Naive thymus-derived CD4-positive, alpha-beta T cell (primary cell): ENCODE data around the gene PLCG1. TPM values are rescaled to one million over a fixed set of nuclear protein-coding genes. Genes with fewer than 3 reads are reported as not detected.
A peak's percentile ranks its signal among the peaks of the same experiment; 100 is the strongest.
"Not testable (repeated sequence)": the region's sequence is repeated elsewhere in the genome, so short reads cannot be mapped to it uniquely, and the experiment has no call there.

Experiments
- ATAC-seq: fragments of 150-1000 bp; cut with Tn5 transposase; 2 replicates; pipeline ENCODE4 v1.10.0; 2021; ENCODE audit warnings: mild to moderate bottlenecking, moderate library complexity
- CTCF ChIA-PET: fragments of 350-600 bp; sonication (Branson Sonifier 250); formaldehyde crosslinking; loops from one replicate; lab custom pipeline; 2021; ENCODE audit warnings: antibody characterized with exemption; lab: Charles Lee
- POLR2A ChIA-PET: fragments of 350-600 bp; sonication (Branson Sonifier 250); formaldehyde crosslinking; loops from one replicate; lab custom pipeline; 2021; ENCODE audit warnings: antibody characterized with exemption, inconsistent platforms; lab: Charles Lee
- DNase-seq, 9 donors: peaks; one replicate each; pipeline versions ENCODE4 v3.0.0 to v3.0.0-alpha.2; 2020 to 2022; ENCODE audit warnings: mixed read lengths in 1 of 9
- H3K27ac ChIP-seq: one replicate; pipeline ENCODE4 v1.7.0; 2013; ENCODE audit warnings: mild to moderate bottlenecking, low read depth, low read length, moderate library complexity
- H3K27me3 ChIP-seq, 2 donors: one replicate each; pipeline ENCODE4 v1.7.0; 2013; ENCODE audit warnings: low read length in 2 of 2, mild to moderate bottlenecking in 2 of 2, moderate library complexity in 2 of 2; ENCODE audit not compliant: control insufficient read depth in 2 of 2, insufficient read depth in 2 of 2
- H3K36me3 ChIP-seq, 3 experiments: 1 replicate in 2 of 3; 2 replicates in 1 of 3; pipeline ENCODE4 v1.7.0; 2013; ENCODE audit warnings: low read length in 3 of 3, mild to moderate bottlenecking in 3 of 3, moderate library complexity in 1 of 3; ENCODE audit not compliant: insufficient read depth in 3 of 3, control insufficient read depth in 2 of 3
- H3K4me1 ChIP-seq, 2 donors: one replicate each; pipeline ENCODE4 v1.7.0; 2013; ENCODE audit warnings: low read length in 2 of 2, mild to moderate bottlenecking in 2 of 2, moderate library complexity in 1 of 2; ENCODE audit not compliant: control insufficient read depth in 2 of 2, insufficient read depth in 2 of 2
- H3K4me3 ChIP-seq: 2 replicates; pipeline ENCODE4 v1.7.0; 2013; ENCODE audit warnings: mild to moderate bottlenecking, low read length
- H3K9me3 ChIP-seq, 3 experiments: 1 replicate in 2 of 3; 2 replicates in 1 of 3; pipeline ENCODE4 v1.7.0; 2013; ENCODE audit warnings: low read length in 3 of 3; ENCODE audit not compliant: control insufficient read depth in 2 of 3
- H3K27ac Mint-ChIP-seq, 9 donors: one replicate each; pipeline ENCODE4 v1.8.0; 2020 to 2022; ENCODE audit warnings: mixed read lengths in 9 of 9, mild to moderate bottlenecking in 8 of 9, moderate library complexity in 5 of 9, inconsistent platforms in 2 of 9
- H3K27me3 Mint-ChIP-seq, 5 donors: one replicate each; pipeline ENCODE4 v1.8.0; 2021 to 2022; ENCODE audit warnings: mixed read lengths in 5 of 5, mild to moderate bottlenecking in 1 of 5
- H3K36me3 Mint-ChIP-seq, 5 donors: one replicate each; pipeline ENCODE4 v1.8.0; 2020 to 2022; ENCODE audit warnings: mixed read lengths in 5 of 5, mild to moderate bottlenecking in 3 of 5, inconsistent platforms in 1 of 5
- H3K4me1 Mint-ChIP-seq, 7 donors: one replicate each; pipeline ENCODE4 v1.8.0; 2020 to 2022; ENCODE audit warnings: mixed read lengths in 7 of 7, mild to moderate bottlenecking in 3 of 7, inconsistent platforms in 1 of 7
- H3K4me3 Mint-ChIP-seq, 10 donors: one replicate each; pipeline ENCODE4 v1.8.0; 2020 to 2022; ENCODE audit warnings: mild to moderate bottlenecking in 10 of 10, mixed read lengths in 10 of 10, moderate library complexity in 6 of 10, inconsistent platforms in 2 of 10
- H3K9me3 Mint-ChIP-seq, 11 donors: one replicate each; pipeline ENCODE4 v1.8.0; 2020 to 2022; ENCODE audit warnings: mixed read lengths in 11 of 11, mild to moderate bottlenecking in 4 of 11, inconsistent platforms in 1 of 11, moderate library complexity in 1 of 11
- intact Hi-C, 2 donors: fragments of 100-400 bp; cut with micrococcal nuclease; formaldehyde crosslinking; loops; one replicate each; pipeline ENCODE4 v1.15.1; 2023
- polyA plus RNA-seq, 2 donors: library from polyadenylated mRNA; unstranded; fragments of 300-500 nt; fragmentation: Illumina TruSeq; gene quantifications; one replicate each; pipeline ENCODE4 v1.2.3, GENCODE V29; 2021
- total RNA-seq, 6 experiments: library from RNA in 5 of 6; stranded (reverse) in 5 of 6; gene quantifications; 1 replicate in 5 of 6; 2 replicates in 1 of 6; pipeline ENCODE4 v1.2.3 and lab custom pipeline; 2021 to 2026

PLCG1 gene
- total and polyA plus RNA-seq, 7 experiments from 2014 or later = 36.9 to 559 (median 369) TPM

- no peak overlapping the region for H3K27ac ChIP-seq
- peaks cover 0 to 18% (median 0%) of the 10 kb centered on the region in 7 donors for H3K4me1 Mint-ChIP-seq
- POLR2A ChIA-PET = interaction anchor here (0.6 kb wide), 1 partner anchor 12 kb away, joined by 3 read pairs; no protein-coding TSS in a partner anchor
- DNase-seq (no peak), ATAC-seq (no peak)
- H3K36me3 Mint-ChIP-seq = peaks cover 10 to 39% (median 24%) of the 10 kb centered on the region in 5 donors
- no peaks in the 10 kb centered on the region for H3K27me3 Mint-ChIP-seq
- intact Hi-C loops = no loop called here
- H3K36me3 ChIP-seq = peaks cover 6 to 81% (median 27%) of the 10 kb centered on the region in 3 experiments
- no peaks in the 10 kb centered on the region for H3K9me3 Mint-ChIP-seq
- H3K4me3 ChIP-seq = no peak overlapping the region
- no peaks in the 10 kb centered on the region for H3K27me3 ChIP-seq
- peak overlapping the region; percentile 15 to 81 (median 59) for H3K27ac Mint-ChIP-seq
- CTCF ChIA-PET = interaction anchor here (0.7 to 2.7 kb wide), 2 partner anchors 13 to 178 kb away, joined by 3 to 9 read pairs; no protein-coding TSS in a partner anchor
- H3K4me3 Mint-ChIP-seq = no peak overlapping the region
- no peaks in the 10 kb centered on the region for H3K9me3 ChIP-seq
- H3K4me1 ChIP-seq = no peaks in the 10 kb centered on the region
Observed at GRCh38 chr20:41121399-41121798, 15.9 kb upstream of the PLCG1 start.

GRCh38 chr20:41123631-41124030 lies 13.7 kb upstream of the PLCG1 start:
- intact Hi-C loops = no loop called here
- DNase-seq (no peak), ATAC-seq (no peak)
- ChIA-PET CTCF (interaction anchor here (1.5 kb wide), 1 partner anchor 109 kb away, joined by 6 read pairs; no protein-coding TSS in a partner anchor), POLR2A (no interaction called here)
- no peak overlapping the region for H3K27ac Mint-ChIP-seq
- Histone ChIP-seq H3K4me3 (no peak overlapping the region), H3K27ac (no peak overlapping the region), H3K4me1 (no peaks in the 10 kb centered on the region), H3K9me3 (no peaks in the 10 kb centered on the region), H3K36me3 (peaks cover 6 to 61% (median 12%) of the 10 kb centered on the region in 3 experiments), H3K27me3 (no peaks in the 10 kb centered on the region)
- no peak overlapping the region for H3K4me3 Mint-ChIP-seq
- peaks cover 9 to 40% (median 20%) of the 10 kb centered on the region in 5 donors for H3K36me3 Mint-ChIP-seq
- H3K9me3 Mint-ChIP-seq = peaks cover 0 to 2% (median 0%) of the 10 kb centered on the region in 11 donors
- peaks cover 0 to 18% (median 0%) of the 10 kb centered on the region in 7 donors for H3K4me1 Mint-ChIP-seq
- H3K27me3 Mint-ChIP-seq = no peaks in the 10 kb centered on the region

GRCh38 chr20:41124451-41125094 lies 12.8 kb upstream of the PLCG1 start:
- POLR2A ChIA-PET = interaction anchor here (1.4 kb wide), 1 partner anchor 11 kb away, joined by 5 read pairs; no protein-coding TSS in a partner anchor

GRCh38 chr20:41125530-41126457 lies 11.5 kb upstream of the PLCG1 start:
- H3K4me1 Mint-ChIP-seq = peaks cover 0 to 10% (median 0%) of the 10 kb centered on the region in 7 donors
- ATAC-seq = no peak

More at GRCh38 chr20:41124451-41125094, 12.8 kb upstream of the PLCG1 start:
- intact Hi-C loops = no loop called here
- H3K27me3 Mint-ChIP-seq = no peaks in the 10 kb centered on the region
- CTCF ChIA-PET = interaction anchor here (0.7 kb wide), 1 partner anchor 107 kb away, joined by 4 read pairs; no protein-coding TSS in a partner anchor
- H3K4me1 ChIP-seq = no peaks in the 10 kb centered on the region
- peaks cover 6 to 53% (median 9%) of the 10 kb centered on the region in 3 experiments for H3K36me3 ChIP-seq
- H3K9me3 ChIP-seq = no peaks in the 10 kb centered on the region
- ATAC-seq (no peak), DNase-seq (no peak)
- peaks cover 6 to 42% (median 16%) of the 10 kb centered on the region in 5 donors for H3K36me3 Mint-ChIP-seq
- H3K4me1 Mint-ChIP-seq = peaks cover 0 to 16% (median 0%) of the 10 kb centered on the region in 7 donors
- H3K4me3 Mint-ChIP-seq = no peak overlapping the region
- H3K27ac ChIP-seq = no peak overlapping the region
- peak overlapping the region in 8 of 9 donors; percentile 11 to 90 (median 41) for H3K27ac Mint-ChIP-seq
- no peaks in the 10 kb centered on the region for H3K27me3 ChIP-seq
- no peak overlapping the region for H3K4me3 ChIP-seq
- peaks cover 0 to 2% (median 0%) of the 10 kb centered on the region in 11 donors for H3K9me3 Mint-ChIP-seq

GRCh38 chr20:41126719-41127118 lies 10.6 kb upstream of the PLCG1 start:
- Mint-ChIP-seq H3K36me3 (peaks cover 5 to 36% (median 13%) of the 10 kb centered on the region in 5 donors), H3K9me3 (peaks cover 0 to 4% (median 0%) of the 10 kb centered on the region in 11 donors), H3K27ac (peak overlapping the region in 5 of 9 donors; percentile 5 to 54 (median 15)), H3K4me3 (no peak overlapping the region), H3K4me1 (peaks cover 0 to 10% (median 0%) of the 10 kb centered on the region in 7 donors), H3K27me3 (no peaks in the 10 kb centered on the region)
- ChIA-PET POLR2A (no interaction called here), CTCF (no interaction called here)
- no peak overlapping the region for H3K27ac ChIP-seq
- peaks cover under 1 to 32% (median 9%) of the 10 kb centered on the region in 3 experiments for H3K36me3 ChIP-seq
- no peak for DNase-seq
- ATAC-seq = no peak
- no peaks in the 10 kb centered on the region for H3K4me1 ChIP-seq
- no peaks in the 10 kb centered on the region for H3K9me3 ChIP-seq
- H3K27me3 ChIP-seq = no peaks in the 10 kb centered on the region
- no peak overlapping the region for H3K4me3 ChIP-seq
- intact Hi-C loops = no loop called here

More at GRCh38 chr20:41125530-41126457, 11.5 kb upstream of the PLCG1 start:
- ChIA-PET POLR2A (interaction anchor here (1.4 kb wide), 1 partner anchor 9 kb away, joined by 5 read pairs; no protein-coding TSS in a partner anchor), CTCF (no interaction called here)
- no peak for DNase-seq
- no peak overlapping the region for H3K27ac ChIP-seq
- Mint-ChIP-seq H3K27ac (peak overlapping the region; percentile 5 to 90 (median 25)), H3K9me3 (peaks cover 0 to 4% (median 0%) of the 10 kb centered on the region in 11 donors), H3K27me3 (no peaks in the 10 kb centered on the region), H3K36me3 (peaks cover 6 to 41% (median 17%) of the 10 kb centered on the region in 5 donors), H3K4me3 (no peak overlapping the region)
- H3K4me1 ChIP-seq = no peaks in the 10 kb centered on the region
- peaks cover 6 to 41% (median 9%) of the 10 kb centered on the region in 3 experiments for H3K36me3 ChIP-seq
- intact Hi-C loops = no loop called here
- no peaks in the 10 kb centered on the region for H3K9me3 ChIP-seq
- no peaks in the 10 kb centered on the region for H3K27me3 ChIP-seq
- H3K4me3 ChIP-seq = no peak overlapping the region

DNA sequence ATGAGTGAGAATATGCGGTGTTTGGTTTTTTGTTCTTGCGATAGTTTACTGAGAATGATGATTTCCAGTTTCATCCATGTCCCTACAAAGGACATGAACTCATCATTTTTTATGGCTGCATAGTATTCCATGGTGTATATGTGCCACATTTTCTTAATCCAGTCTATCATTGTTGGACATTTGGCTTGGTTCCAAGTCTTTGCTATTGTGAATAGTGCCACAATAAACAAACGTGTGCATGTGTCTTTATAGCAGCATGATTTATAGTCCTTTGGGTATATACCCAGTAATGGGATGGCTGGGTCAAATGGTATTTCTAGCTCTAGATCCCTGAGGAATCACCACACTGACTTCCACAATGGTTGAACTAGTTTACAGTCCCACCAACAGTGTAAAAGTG lies 9.0 kb upstream of the PLCG1 start:
- peaks cover 0 to 16% (median 0%) of the 10 kb centered on the region in 3 experiments for H3K36me3 ChIP-seq
- intact Hi-C loops, H3K27me3 Mint-ChIP-seq, H3K4me3 ChIP-seq, DNase-seq, H3K27me3 ChIP-seq, ATAC-seq, H3K9me3 ChIP-seq, H3K9me3 Mint-ChIP-seq, H3K27ac ChIP-seq, H3K4me1 ChIP-seq, POLR2A ChIA-PET, H3K4me3 Mint-ChIP-seq, H3K27ac Mint-ChIP-seq: not testable (repeated sequence)
- CTCF ChIA-PET = interaction anchor here (0.6 kb wide), 1 partner anchor 262 kb away, joined by 4 read pairs; no protein-coding TSS in a partner anchor
- peaks cover 0 to 28% (median 8%) of the 10 kb centered on the region in 5 donors for H3K36me3 Mint-ChIP-seq
- H3K4me1 Mint-ChIP-seq = peaks cover 0 to 13% (median under 1%) of the 10 kb centered on the region in 7 donors
